MM.1S (cell line): ENCODE results near the gene CFAP126.

Experiments
- CTCF ChIP-seq: fragments of 300-600 bp; sonication (generic); IDR thresholded peaks from 2 replicates; pipeline ENCODE4 v1.5.1; 2016; ENCODE audit warnings: antibody characterized with exemption, low read length, mixed read lengths
- EZH2 ChIP-seq: fragments of 300-600 bp; sonication (generic); optimal IDR thresholded peaks from 2 replicates; pipeline ENCODE3; 2017; ENCODE audit warnings: low read depth, mild to moderate bottlenecking, antibody characterized with exemption, low read length, mixed read lengths
- EZH2phosphoT487 ChIP-seq: fragments of 300-600 bp; sonication (generic); IDR thresholded peaks from 2 replicates; pipeline ENCODE4 v1.6.1; 2018; ENCODE audit warnings: antibody characterized with exemption, low read length

DNA sequence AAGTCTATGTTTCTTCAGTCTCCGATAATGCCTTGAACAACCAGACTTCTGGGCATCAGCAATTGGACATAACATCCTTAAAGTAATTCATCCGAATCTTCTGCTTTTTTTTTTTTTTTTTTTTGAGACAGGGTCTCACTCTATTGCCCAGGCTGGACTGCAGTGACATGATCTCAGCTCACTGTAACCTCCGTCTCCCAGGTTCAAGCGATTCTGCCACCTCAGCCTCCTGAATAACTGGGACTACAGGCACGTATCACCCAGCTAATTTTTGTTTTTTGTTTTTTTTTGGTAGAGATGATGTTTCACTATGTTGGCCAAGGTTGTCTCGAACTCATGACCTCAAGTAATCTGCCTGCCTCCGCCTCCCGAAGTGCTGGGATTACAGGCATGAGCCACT lies 23.9 kb upstream of the CFAP126 start:
- no peak for TF ChIP-seq EZH2
- no peak for TF ChIP-seq CTCF
- no peak for TF ChIP-seq EZH2phosphoT487
